ENCODE measurements around the gene MIOX. TPM values are rescaled to one million over a fixed set of nuclear protein-coding genes. Genes with fewer than 3 reads are reported as not detected.
A peak's percentile ranks its signal among the peaks of the same experiment; 100 is the strongest.

The MIOX gene
- total RNA-seq, 1 experiment from 2014 or later: 1.4 TPM

GRCh38 chr22:50526834-50527801 is 40.5 kb downstream of the MIOX start:
- H4K8ac ChIP-seq (replicated peaks; ENCODE audit: insufficient read length, low read depth, low read length): no peak overlapping the region
- no peak overlapping the region for H3K9ac ChIP-seq (ENCODE audit: extremely low read depth, insufficient read length, low read length)
- H3K4me1 Mint-ChIP-seq: peaks cover 11 to 17% of the 10 kb centered on the region in 2 experiments
- no peak overlapping the region for H3K27ac ChIP-seq (ENCODE audit: insufficient read length, low read depth, low read length)
- H2BK12ac ChIP-seq (ENCODE audit: insufficient read length, low read depth, low read length): no peak overlapping the region
- H3K4ac ChIP-seq (ENCODE audit: low read depth, low read length): no peak overlapping the region
- no CpG with 5 or more reads among the region's 29 CpGs for WGBS (ENCODE audit: extremely low coverage, insufficient read length, low lambda C conversion rate)
- H4K20me1 ChIP-seq (ENCODE audit: control insufficient read depth, insufficient read depth, insufficient read length): no peaks in the 10 kb centered on the region
- no peaks in the 10 kb centered on the region for H3K79me2 ChIP-seq (ENCODE audit: insufficient read depth, low read length)
- TF ChIP-seq, protein P1, sequence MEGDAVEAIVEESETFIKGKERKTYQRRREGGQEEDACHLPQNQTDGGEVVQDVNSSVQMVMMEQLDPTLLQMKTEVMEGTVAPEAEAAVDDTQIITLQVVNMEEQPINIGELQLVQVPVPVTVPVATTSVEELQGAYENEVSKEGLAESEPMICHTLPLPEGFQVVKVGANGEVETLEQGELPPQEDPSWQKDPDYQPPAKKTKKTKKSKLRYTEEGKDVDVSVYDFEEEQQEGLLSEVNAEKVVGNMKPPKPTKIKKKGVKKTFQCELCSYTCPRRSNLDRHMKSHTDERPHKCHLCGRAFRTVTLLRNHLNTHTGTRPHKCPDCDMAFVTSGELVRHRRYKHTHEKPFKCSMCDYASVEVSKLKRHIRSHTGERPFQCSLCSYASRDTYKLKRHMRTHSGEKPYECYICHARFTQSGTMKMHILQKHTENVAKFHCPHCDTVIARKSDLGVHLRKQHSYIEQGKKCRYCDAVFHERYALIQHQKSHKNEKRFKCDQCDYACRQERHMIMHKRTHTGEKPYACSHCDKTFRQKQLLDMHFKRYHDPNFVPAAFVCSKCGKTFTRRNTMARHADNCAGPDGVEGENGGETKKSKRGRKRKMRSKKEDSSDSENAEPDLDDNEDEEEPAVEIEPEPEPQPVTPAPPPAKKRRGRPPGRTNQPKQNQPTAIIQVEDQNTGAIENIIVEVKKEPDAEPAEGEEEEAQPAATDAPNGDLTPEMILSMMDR (conservative IDR thresholded peaks at IDR 0.05): no peak
- H3K9me3 Mint-ChIP-seq: no peaks in the 10 kb centered on the region; a peak in 1 of 5 replicates
- H2BK120ac ChIP-seq (ENCODE audit: low read depth, low read length, poor library complexity, severe bottlenecking): no peak overlapping the region
- H3K4me3 Mint-ChIP-seq: peak overlapping the region; percentile 67 to 79
- H3K27me3 Mint-ChIP-seq (ENCODE audit: low read depth): peaks cover 51% of the 10 kb centered on the region
- peaks cover 3% of the 10 kb centered on the region; the same call in 1 of the 2 replicates for H3K4me1 ChIP-seq (ENCODE audit: insufficient read depth, low read length)
- no peak overlapping the region for H2AK5ac ChIP-seq (ENCODE audit: insufficient read length, low read length)
- H4K5ac ChIP-seq (ENCODE audit: insufficient read length, low read depth, low read length): no peak overlapping the region
- no peak overlapping the region for H3T11ph ChIP-seq (ENCODE audit: low read length)
- no peaks in the 10 kb centered on the region for H3K9me3 ChIP-seq (ENCODE audit: control insufficient read depth, low read depth, low read length)
- H2BK5ac ChIP-seq (ENCODE audit: insufficient read length, low read length): no peak overlapping the region
- H3K36me3 Mint-ChIP-seq (ENCODE audit: insufficient read depth in 1 of 3, low read depth in 3 of 3): peaks cover 2 to 16% (median 14%) of the 10 kb centered on the region in 3 experiments; a peak in 5 of 7 replicates
- no peak overlapping the region for H4K91ac ChIP-seq (ENCODE audit: insufficient read length, low read depth, low read length)
- no peaks in the 10 kb centered on the region for H3K79me1 ChIP-seq (ENCODE audit: insufficient read depth, low read depth, low read length, poor library complexity, severe bottlenecking)
- no peak overlapping the region for H2AFZ ChIP-seq (ENCODE audit: low read length)
- peaks cover 34% of the 10 kb centered on the region; the same call in 1 of the 2 replicates for H3K27me3 ChIP-seq (ENCODE audit: insufficient read depth, low read length)
- H3K23me2 ChIP-seq (ENCODE audit: insufficient read length, low read depth, low read length, poor library complexity, severe bottlenecking): peaks cover 18% of the 10 kb centered on the region
- H2BK20ac ChIP-seq (ENCODE audit: low read depth, low read length, poor library complexity, severe bottlenecking): no peak overlapping the region
- DNase-seq: peak; percentile 88
- no peak overlapping the region for H2BK15ac ChIP-seq (ENCODE audit: low read depth, low read length)
- H3K27ac Mint-ChIP-seq: no peak overlapping the region
- H3K14ac ChIP-seq (ENCODE audit: insufficient read depth, low read length): no peak overlapping the region
- H3K4me2 ChIP-seq (ENCODE audit: insufficient read depth, insufficient read length, low read length): peak overlapping the region; percentile 70
- H3K23ac ChIP-seq (ENCODE audit: insufficient read length, low read depth, low read length): no peak overlapping the region
- no peak overlapping the region for H3K18ac ChIP-seq (ENCODE audit: insufficient read length, low read depth, low read length)
- no peak overlapping the region for H3K56ac ChIP-seq (ENCODE audit: insufficient read length, low read depth, low read length)

Data from H9 (cell line).